ENCODE data around the gene DFFA. TPM values are rescaled to one million over a fixed set of nuclear protein-coding genes. Genes with fewer than 3 reads are reported as not detected.

DFFA gene
- total and polyA plus RNA-seq, 2 of the 4 experiments (the other 2 are of a cell fraction), result 28.1 to 62.6 TPM

GRCh38 chr1:10502206-10502605 is 29.9 kb upstream of the DFFA start:
- no peak for DNase-seq
- Histone ChIP-seq H3K14ac (replicated peaks; ENCODE audit: low read depth, low read length) (no peak overlapping the region), H3K9me1 (ENCODE audit: insufficient read depth, low read length) (0 out of 2 replicates have a peak, but pooled peaks cover 3% of the 10 kb centered on the region), H3K9me3 (ENCODE audit: control insufficient read depth, insufficient read depth, low read length) (no peaks in the 10 kb centered on the region), H2BK5ac (ENCODE audit: low read depth, low read length, poor library complexity, severe bottlenecking) (no peak overlapping the region), H3K56ac (ENCODE audit: extremely low read depth, insufficient read depth, low read length) (no peak overlapping the region), H3K27me3 (ENCODE audit: control insufficient read depth, insufficient read depth, low read length) (no peaks in the 10 kb centered on the region), H3K18ac (ENCODE audit: low read depth, low read length) (no peak overlapping the region), H2AFZ (replicated peaks; ENCODE audit: low read length, poor library complexity) (no peak overlapping the region), H2AK5ac (ENCODE audit: low read depth, low read length) (no peak overlapping the region), H2BK15ac (ENCODE audit: low read depth, low read length) (no peak overlapping the region), H3K27ac (ENCODE audit: insufficient read depth, low read length) (no peak overlapping the region), H3K79me1 (ENCODE audit: low read depth in 1 of 2, low read length in 2 of 2) (peaks cover 12 to 39% of the 10 kb centered on the region in 2 experiments), H3K36me3 (ENCODE audit: control insufficient read depth, insufficient read depth, low read length) (no peaks in the 10 kb centered on the region), H4K5ac (ENCODE audit: low read depth, low read length) (no peak overlapping the region), H2AK9ac (replicated peaks; ENCODE audit: low read depth, low read length, poor library complexity) (no peak overlapping the region), H3K23ac (ENCODE audit: low read depth, low read length) (no peak overlapping the region), H3K4ac (ENCODE audit: low read depth, low read length) (no peak overlapping the region), H3K4me2 (ENCODE audit: low read depth, low read length) (no peak overlapping the region), H3K9ac (ENCODE audit: low read depth, low read length) (no peak overlapping the region), H2BK120ac (ENCODE audit: low read depth, low read length) (no peak overlapping the region), H3K4me1 (ENCODE audit: control insufficient read depth, insufficient read depth, low read length) (no peaks in the 10 kb centered on the region), H2BK20ac (ENCODE audit: low read depth, low read length) (no peak overlapping the region), H4K91ac (ENCODE audit: insufficient read depth, low read depth, low read length) (no peak overlapping the region), H4K8ac (ENCODE audit: low read depth in 2 of 2, low read length in 2 of 2) (no peak overlapping the region), H3K4me3 (ENCODE audit: insufficient read depth, low read depth, low read length) (no peak overlapping the region), H4K20me1 (ENCODE audit: insufficient read depth, low read length) (peaks cover 11% of the 10 kb centered on the region)
- ChIA-PET POLR2A (ENCODE audit: unreplicated experiment) (interaction anchor here (0.6 kb wide), 2 partner anchors 12 to 16 kb away, joined by 3 to 13 read pairs; no protein-coding TSS in a partner anchor), CTCF (interaction anchor here (0.6 kb wide), 1 partner anchor 8 kb away, joined by 5 read pairs; no protein-coding TSS in a partner anchor)
- in situ Hi-C loops (cut with MboI; ENCODE audit: low sequenced_read_pairs) (no loop called here), dilution Hi-C loops (cut with HindIII; ENCODE audit: low sequenced_read_pairs, unreplicated experiment) (no loop called here), intact Hi-C loops (cut with micrococcal nuclease) (no loop called here)
- TF ChIP-seq NFE2L2 (IDR thresholded peaks at IDR 0.05; ENCODE audit: low read depth, low read length) (no peak), CTCF (conservative IDR thresholded peaks at IDR 0.05; ENCODE audit: low read depth, low read length) (no peak), RFX5 (IDR thresholded peaks at IDR 0.05; ENCODE audit: low read depth, low read length) (no peak), MAFK (IDR thresholded peaks at IDR 0.05; ENCODE audit: low read depth, low read length) (no peak), CHD1 (IDR thresholded peaks at IDR 0.05; ENCODE audit: low read depth, low read length) (no peak), POLR2A (IDR thresholded peaks at IDR 0.05; ENCODE audit: low read depth, low read length) (no peak), RAD21 (IDR thresholded peaks at IDR 0.05; ENCODE audit: low read length) (no peak), CEBPB (IDR thresholded peaks at IDR 0.05; ENCODE audit: low read depth, low read length) (no peak), RCOR1 (IDR thresholded peaks at IDR 0.05; ENCODE audit: insufficient replicate concordance, low read length) (no peak)
- TF ChIP-seq, protein P1, sequence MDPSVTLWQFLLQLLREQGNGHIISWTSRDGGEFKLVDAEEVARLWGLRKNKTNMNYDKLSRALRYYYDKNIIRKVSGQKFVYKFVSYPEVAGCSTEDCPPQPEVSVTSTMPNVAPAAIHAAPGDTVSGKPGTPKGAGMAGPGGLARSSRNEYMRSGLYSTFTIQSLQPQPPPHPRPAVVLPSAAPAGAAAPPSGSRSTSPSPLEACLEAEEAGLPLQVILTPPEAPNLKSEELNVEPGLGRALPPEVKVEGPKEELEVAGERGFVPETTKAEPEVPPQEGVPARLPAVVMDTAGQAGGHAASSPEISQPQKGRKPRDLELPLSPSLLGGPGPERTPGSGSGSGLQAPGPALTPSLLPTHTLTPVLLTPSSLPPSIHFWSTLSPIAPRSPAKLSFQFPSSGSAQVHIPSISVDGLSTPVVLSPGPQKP (IDR thresholded peaks at IDR 0.05; ENCODE audit: borderline replicate concordance, low read depth, low read length), result no peak
- no TSS peak for BruUV-seq (replicated peaks)
- WGBS, 2 experiments (ENCODE audit: extremely low coverage in 2 of 2, insufficient read length in 1 of 2), result no CpG with 5 or more reads among the region's 5 CpGs
- no peak for ATAC-seq (ENCODE audit: low read depth)
